Posterior cingulate gyrus (tissue), 11 donors: Measurements from ENCODE around the gene DCC.

Experiments
- DNase-seq, 10 donors: peaks; one replicate each; pipeline versions ENCODE4 v3.0.0 to v3.0.0-alpha.2; 2020 to 2021; ENCODE audit warnings: mixed read lengths in 3 of 10
- intact Hi-C: fragments of 100-400 bp; cut with DNase I; formaldehyde crosslinking; loops from one replicate; pipeline ENCODE4 v1.15.1; 2023

Gene DCC

DNA sequence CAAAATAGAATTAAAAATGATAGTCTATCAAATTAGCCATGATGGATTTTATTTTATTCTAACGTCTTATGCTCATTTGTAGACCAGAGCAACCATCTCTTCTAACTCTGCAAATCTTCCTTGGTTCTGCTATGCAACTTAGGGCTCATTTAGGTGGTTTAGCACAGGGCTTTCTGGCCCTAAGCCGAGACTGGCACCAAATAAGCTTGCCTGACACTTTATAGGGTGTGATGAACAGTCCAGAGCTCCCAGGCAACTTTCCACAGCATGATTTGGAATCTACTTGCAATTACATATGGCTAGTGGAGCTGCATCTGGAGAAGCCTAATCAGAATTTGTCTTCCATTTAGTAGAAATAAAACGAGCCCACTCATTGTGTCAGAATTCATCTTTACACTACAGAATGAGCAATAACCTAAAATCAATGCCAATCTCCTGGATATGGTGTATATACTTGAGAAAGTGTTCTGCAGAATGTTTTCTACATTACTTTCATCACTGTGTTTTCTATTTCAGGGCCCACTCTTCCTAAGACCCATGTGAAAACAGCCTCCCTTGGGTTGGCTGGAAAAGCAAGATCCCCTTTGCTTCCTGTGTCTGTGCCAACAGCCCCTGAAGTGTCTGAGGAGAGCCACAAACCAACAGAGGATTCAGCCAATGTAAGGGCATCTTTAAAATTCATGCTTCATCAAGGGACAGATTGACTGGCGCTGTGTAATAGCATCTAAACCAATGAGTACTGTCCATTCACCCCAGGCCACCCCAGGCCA is 1186.3 kb downstream of the DCC start:
- peak in 3 of 10 donors; percentile 11 to 74 (median 17) for DNase-seq
- intact Hi-C loops = no loop called here

DNA sequence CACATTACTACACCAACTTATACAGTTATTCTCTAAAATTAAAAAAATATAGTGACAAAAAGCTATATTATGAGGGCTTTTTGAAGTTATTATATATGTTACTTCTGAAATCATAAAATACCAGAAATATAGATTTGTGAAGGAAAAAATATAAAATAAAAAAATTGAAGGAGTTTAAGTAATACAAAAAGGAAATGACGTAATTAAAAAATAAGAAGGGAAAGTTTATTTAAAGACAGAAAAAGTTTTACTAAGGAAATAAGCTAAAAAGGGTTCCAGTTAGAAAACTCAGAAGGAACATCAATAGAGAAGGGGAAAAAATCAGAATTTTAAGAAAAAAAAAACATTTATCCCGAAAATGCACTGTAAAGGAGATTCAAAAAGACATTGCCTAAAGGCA is 1187.4 kb downstream of the DCC start:
- intact Hi-C loops = no loop called here
- DNase-seq = no peak

DNA sequence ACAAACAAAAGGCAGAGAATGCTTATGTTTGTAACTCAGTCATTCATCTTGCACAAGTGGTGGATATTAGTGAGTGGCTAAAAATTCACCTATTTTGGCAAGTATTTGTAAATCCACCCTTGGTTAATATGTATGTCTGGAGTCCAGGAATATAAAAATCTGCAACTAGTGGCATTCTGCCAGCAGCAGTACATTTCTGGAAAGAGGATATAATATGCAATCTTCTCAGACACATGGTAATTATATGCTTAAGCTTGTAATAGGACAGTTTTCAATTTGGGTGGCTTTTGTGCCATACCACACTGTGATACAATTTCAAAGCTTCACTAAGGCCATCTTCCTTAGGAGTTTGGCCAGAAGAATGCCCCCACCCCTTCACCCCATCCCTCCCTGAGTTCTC is 1191.2 kb downstream of the DCC start:
- no peak for DNase-seq
- intact Hi-C loops = no loop called here

DNA sequence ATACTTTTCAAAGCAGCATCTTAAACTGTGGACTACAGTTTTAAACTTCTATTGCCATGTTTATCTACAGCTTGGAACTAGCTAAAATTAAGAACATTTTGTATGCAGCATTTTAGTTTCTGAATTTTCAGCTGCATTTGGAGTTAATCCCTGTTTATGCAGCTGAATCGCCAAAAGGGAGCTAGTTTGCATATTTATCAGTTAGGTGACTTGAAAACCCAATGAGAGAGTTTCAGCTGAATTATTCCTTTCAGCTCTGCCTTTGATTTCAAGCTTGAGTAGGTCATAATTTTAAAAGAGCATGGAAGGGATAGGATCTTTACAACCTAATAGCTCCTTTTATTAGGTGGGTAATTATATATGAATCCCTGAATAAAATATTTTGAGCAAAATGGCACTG is 1191.9 kb downstream of the DCC start:
- DNase-seq = no peak
- intact Hi-C loops = no loop called here

DNA sequence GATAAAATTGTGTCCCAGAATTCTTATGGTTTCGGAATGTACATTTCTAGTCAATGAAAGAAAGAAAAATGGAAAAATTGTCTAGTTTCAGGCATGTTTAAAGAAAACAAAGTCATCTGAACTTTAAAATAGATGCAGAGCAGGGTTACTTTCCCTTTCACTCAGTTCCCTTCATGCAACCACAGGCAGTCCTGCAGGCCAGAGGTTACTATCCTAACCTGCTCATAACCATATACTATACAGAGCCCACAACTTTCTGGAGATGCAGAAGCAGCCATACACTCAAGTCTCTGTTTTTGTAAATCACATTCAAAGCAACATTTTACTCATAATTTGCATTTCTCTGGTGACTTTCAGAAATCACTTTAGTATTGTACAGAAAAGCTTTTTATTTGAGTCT is 1194.2 kb downstream of the DCC start:
- intact Hi-C loops = no loop called here
- no peak for DNase-seq

DNA sequence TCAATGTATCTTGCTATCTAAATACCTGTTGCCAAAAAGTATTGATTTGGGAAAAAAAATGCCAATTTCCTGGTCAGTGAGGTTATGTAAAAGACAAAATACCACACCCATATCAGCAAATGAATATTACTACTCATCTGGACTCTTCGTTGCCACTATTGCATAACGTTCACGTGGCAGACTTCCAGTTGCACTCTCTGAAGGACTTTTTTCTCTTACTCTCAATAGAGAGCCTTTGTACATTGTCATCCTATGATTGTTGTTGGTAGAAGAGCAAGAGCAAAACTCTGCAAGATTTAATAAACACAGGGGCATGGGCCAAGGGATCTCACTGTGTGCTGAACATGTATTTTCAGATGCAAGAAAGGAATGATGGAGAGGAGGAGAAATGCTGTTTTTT is 1194.7 kb downstream of the DCC start:
- peak in 6 of 10 donors; percentile 15 to 86 (median 50) for DNase-seq
- intact Hi-C loops = no loop called here

DNA sequence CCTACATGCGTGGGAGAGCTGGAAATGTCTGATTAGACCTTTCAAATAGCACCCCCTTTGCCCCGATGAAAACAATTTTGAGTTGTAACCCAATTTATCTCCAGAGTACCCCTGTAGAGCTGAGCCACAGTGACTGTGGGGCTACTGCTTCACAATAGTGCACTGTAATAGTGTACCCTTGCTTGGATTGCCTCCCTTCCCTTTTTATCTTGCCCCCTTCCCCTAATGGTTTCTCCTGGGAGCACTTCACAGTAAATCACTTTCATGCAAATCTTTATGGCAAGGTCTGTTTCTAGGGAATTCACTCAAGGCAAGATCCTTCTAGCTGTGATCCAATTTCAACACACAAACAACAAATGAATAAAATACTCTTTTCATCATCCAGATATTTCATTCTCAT is 1196.9 kb downstream of the DCC start:
- DNase-seq = no peak
- intact Hi-C loops = no loop called here

DNA sequence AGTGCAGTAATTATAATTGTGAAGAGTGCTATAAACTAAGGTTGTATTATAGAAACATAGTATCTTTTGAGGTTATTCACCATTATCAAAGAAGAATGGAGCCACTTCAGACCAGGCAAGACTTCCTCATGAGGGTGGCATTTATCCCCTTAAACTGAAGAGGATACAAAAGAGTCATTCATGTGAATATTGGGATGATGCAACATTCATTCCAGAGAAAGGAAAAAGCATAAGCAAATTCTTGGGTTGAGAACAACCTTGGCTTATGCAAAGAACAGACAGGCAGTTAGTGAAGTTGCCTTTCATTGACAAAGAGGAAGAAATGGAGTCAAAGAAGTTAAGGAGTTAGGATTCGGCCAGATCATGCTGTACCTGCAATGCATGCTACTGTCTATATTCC is 1201.9 kb downstream of the DCC start:
- intact Hi-C loops = no loop called here
- no peak for DNase-seq

DNA sequence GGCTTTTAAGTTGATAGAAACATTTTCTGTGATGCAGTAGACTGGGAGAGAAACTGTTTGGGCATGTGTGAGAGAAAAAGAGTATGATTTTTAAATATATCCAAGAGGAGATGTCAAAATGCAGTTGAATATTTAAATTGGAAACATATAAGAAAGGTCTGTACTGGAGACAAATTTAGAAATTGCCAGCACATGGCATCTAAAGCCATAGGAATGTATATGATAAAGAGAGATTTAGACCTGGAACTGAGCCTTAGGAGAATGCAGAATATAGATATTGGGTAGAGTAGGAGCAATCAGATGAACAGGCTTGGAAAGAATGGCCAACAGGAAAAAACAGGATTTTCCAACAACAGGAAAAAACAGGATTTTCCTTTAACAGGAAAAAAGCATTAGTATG is 1203.7 kb downstream of the DCC start:
- intact Hi-C loops = no loop called here
- DNase-seq = no peak

DNA sequence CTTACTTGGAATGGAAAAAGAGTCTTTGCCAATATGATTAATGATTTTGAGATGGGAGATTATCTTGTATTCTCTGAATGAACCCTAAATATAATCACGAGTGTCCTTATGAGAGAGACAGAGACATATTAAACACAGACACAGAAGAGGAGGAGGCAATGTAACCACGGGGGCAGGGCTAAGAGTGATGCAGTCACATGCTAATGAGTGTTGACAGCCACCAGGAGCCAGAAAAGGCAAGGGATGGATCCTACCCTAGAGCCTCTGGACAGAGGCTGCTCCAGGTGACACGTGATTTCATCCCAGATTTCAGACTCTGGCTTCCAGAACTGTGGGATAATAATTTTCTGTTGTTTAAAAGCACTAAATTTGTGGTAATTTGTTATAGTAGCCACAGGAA is 1204.9 kb downstream of the DCC start:
- intact Hi-C loops = no loop called here
- DNase-seq = no peak

DNA sequence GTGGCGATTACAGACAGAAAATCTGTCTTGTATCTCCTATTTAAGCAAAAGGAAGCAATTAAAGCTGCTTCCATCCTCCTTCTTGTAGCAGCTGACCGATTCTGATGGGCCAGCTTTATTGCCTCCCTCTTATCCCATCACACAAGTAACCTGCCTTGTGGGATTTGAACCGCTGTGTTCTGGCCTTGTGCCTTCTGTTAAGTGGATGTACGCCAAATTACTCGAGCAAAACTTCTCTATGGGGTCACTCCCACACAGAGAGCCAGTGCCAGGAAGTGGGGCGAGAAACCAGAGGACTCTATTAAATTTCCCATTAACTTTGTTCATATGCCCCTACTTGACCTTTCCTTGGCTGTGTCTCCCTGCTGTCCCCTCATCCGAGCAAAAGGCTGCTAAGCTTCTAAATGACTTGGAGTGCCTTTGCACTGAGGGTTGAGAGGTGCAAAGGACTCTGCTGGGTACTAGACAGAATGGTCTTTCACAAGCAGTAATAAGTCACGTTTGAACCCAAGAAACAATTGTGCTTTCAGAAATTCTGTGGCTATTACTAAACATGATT is 1212.0 kb downstream of the DCC start:
- no peak for DNase-seq
- intact Hi-C loops = no loop called here

DNA sequence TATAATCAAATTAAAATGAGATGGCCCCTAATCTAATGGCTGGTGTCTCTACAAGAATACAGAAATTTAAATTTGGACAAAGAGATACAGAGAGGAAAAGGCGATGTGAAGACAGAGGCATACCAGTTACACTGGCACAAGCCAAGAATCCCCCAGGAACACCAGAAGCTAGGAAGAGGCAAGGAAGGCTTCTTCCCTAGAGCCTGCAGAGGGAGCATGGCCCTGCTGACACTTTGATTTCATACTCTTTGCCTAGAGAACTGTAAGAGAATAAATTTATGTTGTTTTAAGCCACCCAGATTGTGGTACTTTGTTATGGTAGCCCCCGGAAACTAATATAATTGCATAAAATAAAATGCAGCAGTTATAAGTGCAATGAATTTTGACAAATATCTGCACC is 1213.0 kb downstream of the DCC start:
- intact Hi-C loops = no loop called here
- DNase-seq = no peak

DNA sequence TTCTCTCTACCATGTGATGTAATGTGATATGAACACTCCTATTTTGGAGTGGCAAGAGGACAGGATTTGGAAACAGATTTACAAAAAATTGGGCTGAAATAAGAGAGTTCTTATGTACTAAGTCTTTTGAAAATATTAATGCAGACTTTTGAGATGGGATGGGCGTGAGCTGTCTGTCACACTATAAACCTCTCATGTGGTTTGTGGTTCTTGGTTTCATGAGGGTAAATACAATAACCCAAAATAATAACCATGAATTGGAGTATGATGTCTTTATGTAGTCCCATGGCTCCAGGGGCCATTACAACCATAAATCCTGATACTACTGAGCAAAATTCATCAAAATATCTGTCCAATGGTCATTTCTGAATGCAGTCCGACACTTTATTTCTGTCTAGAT is 1216.5 kb downstream of the DCC start:
- no peak for DNase-seq
- intact Hi-C loops = no loop called here

DNA sequence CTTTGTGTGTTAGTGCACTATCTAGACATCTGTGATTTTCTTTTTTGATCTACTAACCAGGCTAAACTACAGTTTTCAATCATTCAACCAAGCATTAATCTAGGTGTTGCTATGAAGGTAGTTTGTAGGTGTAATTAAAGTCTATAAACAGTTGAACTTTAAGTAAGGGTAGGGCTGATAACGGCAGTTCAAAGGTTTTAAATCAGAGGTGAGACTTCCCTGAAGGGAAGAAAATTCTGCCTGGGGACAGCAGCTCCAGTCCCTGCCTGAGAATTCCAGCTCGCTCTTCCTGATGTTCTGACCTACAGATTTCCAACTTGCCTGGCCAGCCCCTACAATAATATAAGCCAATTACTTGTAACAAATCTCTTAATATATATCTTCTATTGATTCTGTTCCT is 1220.5 kb downstream of the DCC start:
- intact Hi-C loops = no loop called here
- DNase-seq = no peak

DNA sequence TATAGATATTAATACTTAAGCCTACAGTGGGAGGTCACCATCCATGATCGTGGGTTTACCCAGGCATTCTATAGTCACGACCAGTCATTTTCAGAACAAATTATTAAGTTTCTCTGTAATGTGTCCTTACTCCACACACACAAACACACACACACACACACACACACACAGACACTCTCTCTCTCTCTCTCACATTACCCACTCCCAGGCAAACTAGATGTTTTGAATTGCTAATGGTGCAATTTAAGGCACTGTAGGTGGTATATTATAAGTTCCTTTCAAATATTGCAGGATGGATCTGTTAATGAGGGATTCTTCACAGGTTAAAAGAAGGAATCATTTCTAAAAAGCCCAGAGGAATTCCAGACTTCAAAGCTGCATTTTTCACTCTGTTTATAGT is 1226.6 kb downstream of the DCC start:
- DNase-seq = no peak
- intact Hi-C loops = loop anchor here (5.0 kb wide), 1 partner anchor 551 kb away; no protein-coding TSS in a partner anchor

DNA sequence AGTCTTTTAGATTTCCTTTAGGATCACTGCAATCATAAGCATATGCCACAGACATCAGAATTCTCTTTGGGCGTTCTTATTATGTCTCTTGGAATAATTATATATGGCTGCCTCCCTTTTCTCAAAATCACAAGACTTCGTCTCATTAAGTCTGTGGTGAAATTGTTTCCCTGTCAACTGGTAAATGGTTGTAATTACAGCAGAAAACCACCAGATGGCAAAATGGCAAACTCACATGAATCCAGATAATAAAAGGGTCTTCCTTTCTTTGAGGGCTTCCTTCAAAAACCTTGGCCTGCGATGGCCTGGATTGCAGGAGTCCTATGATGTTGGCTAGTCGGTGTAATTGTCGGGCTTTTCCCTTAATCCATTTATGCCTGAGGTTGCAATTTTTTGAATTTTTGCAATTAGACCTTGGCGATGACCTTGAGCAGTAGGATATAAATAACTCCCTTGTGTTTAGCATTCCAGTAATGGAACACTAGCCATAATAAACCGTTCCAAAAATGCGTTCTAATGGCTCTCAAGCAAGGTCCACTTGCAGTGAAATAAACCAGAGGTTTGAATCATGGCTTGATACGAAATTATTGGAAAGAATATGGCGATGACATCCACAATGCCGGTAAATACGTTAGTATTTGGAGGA is 1228.1 kb downstream of the DCC start:
- DNase-seq = no peak
- intact Hi-C loops = loop anchor here (5.0 kb wide), 1 partner anchor 549 kb away; no protein-coding TSS in a partner anchor
